SU-DHL-6 (cell line): ENCODE results near the gene SLC43A3.

Source experiments
- CTCF ChIP-seq: fragments of 200-600 bp; sonication (generic); IDR thresholded peaks from one replicate; pipeline ENCODE4 v1.5.1; 2017; ENCODE audit warnings: antibody characterized with exemption, mild to moderate bottlenecking, low read length, moderate library complexity; ENCODE audit not compliant: insufficient read depth, poor library complexity, severe bottlenecking
- EZH2phosphoT487 ChIP-seq: fragments of 200-600 bp; sonication (generic), shearing (Covaris generic); conservative IDR thresholded peaks from 2 replicates; pipeline ENCODE4 v1.6.1; 2018; ENCODE audit warnings: mild to moderate bottlenecking, antibody characterized with exemption, low read length, moderate library complexity, mixed read lengths

GRCh38 chr11:57396744-57397143 is 30.2 kb downstream of the SLC43A3 start:
- TF ChIP-seq CTCF: no peak
- no peak for TF ChIP-seq EZH2phosphoT487
